ENCODE results near the gene STXBP6.

GRCh38 chr14:24814346-24814745, 235.6 kb downstream of the STXBP6 start:
- no peak for TF ChIP-seq CTCF (IDR thresholded peaks at IDR 0.05; ENCODE audit: low read depth, low read length, poor library complexity, severe bottlenecking)
- no peak for TF ChIP-seq EZH2phosphoT487 (IDR thresholded peaks at IDR 0.05; ENCODE audit: borderline replicate concordance, low read length)
